SU-DHL-6 (cell line): ENCODE measurements around the gene AVPR1B.

Experiments used
- H2AFZ ChIP-seq: fragments of 200-600 bp; sonication (generic); 2 replicates; pipeline ENCODE4 v1.6.1; 2014; ENCODE audit warnings: low read depth, mild to moderate bottlenecking, moderate library complexity, mixed read lengths, antibody characterized with exemption, low read length; ENCODE audit not compliant: severe bottlenecking
- H3F3A ChIP-seq: fragments of 200-600 bp; shearing (Covaris generic); 2 replicates; pipeline ENCODE4 v1.6.0; 2016; ENCODE audit warnings: antibody characterized with exemption, mild to moderate bottlenecking; ENCODE audit not compliant: insufficient read depth
- H3K27ac ChIP-seq: fragments of 200-600 bp; sonication (generic); 2 replicates; pipeline ENCODE4 v1.5.1; 2016; ENCODE audit warnings: low read depth, mild to moderate bottlenecking, low read length, moderate library complexity, mixed read lengths
- H3K27me3 ChIP-seq: fragments of 200-600 bp; sonication (generic), shearing (Covaris generic); 2 replicates; pipeline ENCODE4 v1.6.0; 2014; ENCODE audit warnings: mild to moderate bottlenecking, low read length
- H3K36me3 ChIP-seq: fragments of 200-600 bp; sonication (generic); 2 replicates; pipeline ENCODE4 v1.6.1; 2014; ENCODE audit warnings: mild to moderate bottlenecking, low read length, mixed read lengths
- H3K4me2 ChIP-seq: fragments of 300-600, 200-600 bp; shearing (Covaris generic), sonication (generic); 2 replicates; pipeline ENCODE4 v1.6.0; 2014; ENCODE audit warnings: low read length, low read depth, mild to moderate bottlenecking; ENCODE audit not compliant: poor library complexity, severe bottlenecking
- H3K4me3 ChIP-seq: fragments of 200-600 bp; sonication (generic); 2 replicates; pipeline ENCODE4 v1.5.1; 2014; ENCODE audit warnings: antibody characterized with exemption, low read length, mild to moderate bottlenecking, mixed read lengths; ENCODE audit not compliant: insufficient read depth, poor library complexity, severe bottlenecking
- H3K79me2 ChIP-seq: fragments of 200-600 bp; sonication (generic); 2 replicates; pipeline ENCODE4 v1.6.1; 2014; ENCODE audit warnings: mild to moderate bottlenecking, low read length, moderate library complexity; ENCODE audit not compliant: insufficient read depth
- H3K9ac ChIP-seq: fragments of 200-600 bp; sonication (generic); 2 replicates; pipeline ENCODE4 v1.7.0; 2014; ENCODE audit warnings: mild to moderate bottlenecking, low read length
- H3K9me2 ChIP-seq: fragments of 200-600 bp; sonication (generic); replicated peaks from 2 replicates; pipeline ENCODE4 v1.6.1; 2014; ENCODE audit warnings: low read length; ENCODE audit not compliant: insufficient read depth
- H3K9me3 ChIP-seq: fragments of 200-600 bp; sonication (generic); 2 replicates; pipeline ENCODE4 v1.6.1; 2014; ENCODE audit warnings: low read length, mixed read lengths; ENCODE audit not compliant: insufficient read depth
- H4K20me1 ChIP-seq: fragments of 200-600 bp; sonication (generic); 2 replicates; pipeline ENCODE4 v1.6.1; 2014; ENCODE audit warnings: low read depth, mild to moderate bottlenecking, antibody characterized with exemption, low read length, moderate library complexity, mixed read lengths
- CTCF ChIP-seq: fragments of 200-600 bp; sonication (generic); IDR thresholded peaks from one replicate; pipeline ENCODE4 v1.5.1; 2017; ENCODE audit warnings: antibody characterized with exemption, mild to moderate bottlenecking, low read length, moderate library complexity; ENCODE audit not compliant: insufficient read depth, poor library complexity, severe bottlenecking
- EZH2phosphoT487 ChIP-seq: fragments of 200-600 bp; sonication (generic), shearing (Covaris generic); conservative IDR thresholded peaks from 2 replicates; pipeline ENCODE4 v1.6.1; 2018; ENCODE audit warnings: mild to moderate bottlenecking, antibody characterized with exemption, low read length, moderate library complexity, mixed read lengths

AVPR1B gene

GRCh38 chr1:206070627-206071304 is 46.4 kb downstream of the AVPR1B start:
- Histone ChIP-seq H3K27ac (no peak overlapping the region), H3K9me3 (no peaks in the 10 kb centered on the region), H3K9me2 (no peaks in the 10 kb centered on the region), H3K79me2 (0 out of 2 replicates have a peak, but pooled peaks cover 2% of the 10 kb centered on the region), H3K4me2 (no peak overlapping the region), H3F3A (peaks cover 3% of the 10 kb centered on the region; the same call in 1 of the 2 replicates), H3K36me3 (0 out of 2 replicates have a peak, but pooled peaks cover 3% of the 10 kb centered on the region), H3K27me3 (no peaks in the 10 kb centered on the region), H3K4me3 (no peak overlapping the region), H2AFZ (no peak overlapping the region), H4K20me1 (no peaks in the 10 kb centered on the region), H3K9ac (no peak overlapping the region)
- no peak for TF ChIP-seq EZH2phosphoT487
- TF ChIP-seq CTCF: no peak

GRCh38 chr1:206068314-206068713 is 48.9 kb downstream of the AVPR1B start:
- Histone ChIP-seq H3F3A (peaks cover 3% of the 10 kb centered on the region; the same call in 1 of the 2 replicates), H3K27me3 (no peaks in the 10 kb centered on the region), H3K4me2 (no peak overlapping the region), H2AFZ (no peak overlapping the region), H3K79me2 (0 out of 2 replicates have a peak, but pooled peaks cover 8% of the 10 kb centered on the region), H3K4me3 (no peak overlapping the region), H3K9me2 (no peaks in the 10 kb centered on the region), H4K20me1 (no peaks in the 10 kb centered on the region), H3K9ac (no peak overlapping the region), H3K27ac (no peak overlapping the region; the same call in 1 of the 2 replicates), H3K36me3 (0 out of 2 replicates have a peak, but pooled peaks cover 3% of the 10 kb centered on the region), H3K9me3 (no peaks in the 10 kb centered on the region)
- TF ChIP-seq EZH2phosphoT487 (no peak), CTCF (no peak)

- Histone ChIP-seq H3K79me2 (peaks cover 8% of the 10 kb centered on the region; the same call in 1 of the 2 replicates), H3K27ac (no peak overlapping the region; the same call in 1 of the 2 replicates), H3K9me2 (no peaks in the 10 kb centered on the region), H3K9ac (no peak overlapping the region), H2AFZ (no peak overlapping the region), H3K27me3 (no peaks in the 10 kb centered on the region), H4K20me1 (no peaks in the 10 kb centered on the region), H3K9me3 (no peaks in the 10 kb centered on the region), H3K4me3 (no peak overlapping the region), H3K4me2 (no peak overlapping the region), H3K36me3 (peaks cover 7% of the 10 kb centered on the region; the same call in 1 of the 2 replicates), H3F3A (peaks cover 3% of the 10 kb centered on the region; the same call in 1 of the 2 replicates)
- TF ChIP-seq CTCF (no peak), EZH2phosphoT487 (no peak)
Measured at GRCh38 chr1:206067486-206068227, 49.5 kb downstream of the AVPR1B start.
